Ishikawa (cell line): ENCODE data around the gene ACP7.

Experiments used
- CEBPB ChIP-seq: IDR thresholded peaks from 2 replicates; pipeline ENCODE4 v1.6.1; 2012
- CREB1 ChIP-seq: IDR thresholded peaks from 2 replicates; pipeline ENCODE4 v1.6.1; 2012; ENCODE audit warnings: low read depth
- EGR1 ChIP-seq: IDR thresholded peaks from 2 replicates; pipeline ENCODE4 v1.6.1; 2012
- EP300 ChIP-seq: IDR thresholded peaks from 2 replicates; pipeline ENCODE4 v1.6.1; 2012; ENCODE audit warnings: borderline replicate concordance
- FOXM1 ChIP-seq: IDR thresholded peaks from 2 replicates; pipeline ENCODE4 v1.6.1; 2012; ENCODE audit warnings: low read depth, borderline replicate concordance
- NFIC ChIP-seq: IDR thresholded peaks from 2 replicates; pipeline ENCODE4 v1.6.1; 2012
- RAD21 ChIP-seq: IDR thresholded peaks from 2 replicates; pipeline ENCODE4 v1.6.1; 2012; ENCODE audit warnings: low read depth
- TAF1 ChIP-seq: IDR thresholded peaks from 2 replicates; pipeline ENCODE4 v1.6.1; 2012; ENCODE audit warnings: low read depth, mild to moderate bottlenecking
- TCF12 ChIP-seq: IDR thresholded peaks from 2 replicates; pipeline ENCODE4 v1.6.1; 2012; ENCODE audit warnings: low read depth
- TEAD4 ChIP-seq: IDR thresholded peaks from 2 replicates; pipeline ENCODE4 v1.6.1; 2012
- YY1 ChIP-seq: IDR thresholded peaks from 2 replicates; pipeline ENCODE4 v1.6.1; 2012; ENCODE audit warnings: low read depth
- ZBTB7A ChIP-seq: IDR thresholded peaks from 2 replicates; pipeline ENCODE4 v1.6.1; 2012; ENCODE audit warnings: low read depth
- TF ChIP-seq, protein P1 (sequence below): IDR thresholded peaks from 2 replicates; pipeline ENCODE4 v1.6.1; 2012
- TF ChIP-seq, protein P2 (sequence below): IDR thresholded peaks from 2 replicates; pipeline ENCODE4 v1.6.1; 2012
- TF ChIP-seq, protein P3 (sequence below): IDR thresholded peaks from 2 replicates; pipeline ENCODE4 v1.6.1; 2012; ENCODE audit warnings: low read depth, mild to moderate bottlenecking

Gene ACP7

DNA sequence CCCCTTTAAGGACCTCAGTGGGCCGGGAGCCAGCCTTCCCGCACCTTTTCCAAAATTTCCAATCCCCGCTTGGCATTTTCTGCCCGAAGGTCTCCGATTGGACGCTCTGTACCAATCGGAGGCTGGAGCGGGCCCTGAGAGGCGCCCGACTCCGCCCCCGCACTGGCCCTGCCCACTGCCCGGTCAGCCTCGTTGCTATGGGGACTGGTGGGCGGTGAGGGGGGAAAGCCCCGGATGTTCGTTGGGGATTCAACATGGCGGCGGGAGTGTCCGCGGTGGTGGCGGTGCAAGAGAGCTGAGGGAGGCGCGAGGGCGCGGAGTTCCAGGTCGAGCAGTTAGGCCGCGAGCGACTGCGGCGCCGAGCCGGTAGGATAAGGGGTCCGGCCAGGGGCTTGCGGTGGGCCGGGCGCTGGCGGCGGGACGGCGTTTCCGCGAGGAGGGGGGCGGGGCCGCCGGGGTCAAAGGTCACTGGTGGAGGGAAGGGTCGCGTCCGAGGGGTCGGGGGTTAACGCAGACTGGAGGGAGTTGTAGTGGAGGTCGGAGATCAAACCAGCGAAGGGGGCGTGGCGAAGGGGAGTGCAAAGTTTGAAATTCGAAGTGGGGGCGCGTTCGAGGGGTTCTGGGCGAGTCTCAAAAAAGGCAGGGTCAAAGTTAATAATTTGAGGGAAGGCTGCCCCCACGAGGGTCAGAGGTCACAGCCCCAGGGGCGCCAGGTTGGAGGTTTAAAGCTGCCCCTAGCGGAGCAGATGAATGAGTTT lies 41.6 kb downstream of the ACP7 start, which contains the start of gene PAK4:
Gene PAK4, plus strand, starts transcription at position 233 of the 758 bp plus-strand sequence. CDS start 43,768 bp downstream, outside the sequence.
- TF ChIP-seq EP300 (no peak), EGR1 (peak; percentile 93), NFIC (peak; percentile 80), TAF1 (peak; percentile 95), TEAD4 (no peak), RAD21 (peak; percentile 11; the same call in 1 of the 2 replicates), FOXM1 (peak; percentile 94), YY1 (peak; percentile 94), CREB1 (no peak), ZBTB7A (peak; percentile 85)
- TF ChIP-seq, protein P1, sequence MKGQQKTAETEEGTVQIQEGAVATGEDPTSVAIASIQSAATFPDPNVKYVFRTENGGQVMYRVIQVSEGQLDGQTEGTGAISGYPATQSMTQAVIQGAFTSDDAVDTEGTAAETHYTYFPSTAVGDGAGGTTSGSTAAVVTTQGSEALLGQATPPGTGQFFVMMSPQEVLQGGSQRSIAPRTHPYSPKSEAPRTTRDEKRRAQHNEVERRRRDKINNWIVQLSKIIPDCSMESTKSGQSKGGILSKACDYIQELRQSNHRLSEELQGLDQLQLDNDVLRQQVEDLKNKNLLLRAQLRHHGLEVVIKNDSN = no peak
- TF ChIP-seq, protein P2, sequence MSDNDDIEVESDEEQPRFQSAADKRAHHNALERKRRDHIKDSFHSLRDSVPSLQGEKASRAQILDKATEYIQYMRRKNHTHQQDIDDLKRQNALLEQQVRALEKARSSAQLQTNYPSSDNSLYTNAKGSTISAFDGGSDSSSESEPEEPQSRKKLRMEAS = peak; percentile 56

DNA sequence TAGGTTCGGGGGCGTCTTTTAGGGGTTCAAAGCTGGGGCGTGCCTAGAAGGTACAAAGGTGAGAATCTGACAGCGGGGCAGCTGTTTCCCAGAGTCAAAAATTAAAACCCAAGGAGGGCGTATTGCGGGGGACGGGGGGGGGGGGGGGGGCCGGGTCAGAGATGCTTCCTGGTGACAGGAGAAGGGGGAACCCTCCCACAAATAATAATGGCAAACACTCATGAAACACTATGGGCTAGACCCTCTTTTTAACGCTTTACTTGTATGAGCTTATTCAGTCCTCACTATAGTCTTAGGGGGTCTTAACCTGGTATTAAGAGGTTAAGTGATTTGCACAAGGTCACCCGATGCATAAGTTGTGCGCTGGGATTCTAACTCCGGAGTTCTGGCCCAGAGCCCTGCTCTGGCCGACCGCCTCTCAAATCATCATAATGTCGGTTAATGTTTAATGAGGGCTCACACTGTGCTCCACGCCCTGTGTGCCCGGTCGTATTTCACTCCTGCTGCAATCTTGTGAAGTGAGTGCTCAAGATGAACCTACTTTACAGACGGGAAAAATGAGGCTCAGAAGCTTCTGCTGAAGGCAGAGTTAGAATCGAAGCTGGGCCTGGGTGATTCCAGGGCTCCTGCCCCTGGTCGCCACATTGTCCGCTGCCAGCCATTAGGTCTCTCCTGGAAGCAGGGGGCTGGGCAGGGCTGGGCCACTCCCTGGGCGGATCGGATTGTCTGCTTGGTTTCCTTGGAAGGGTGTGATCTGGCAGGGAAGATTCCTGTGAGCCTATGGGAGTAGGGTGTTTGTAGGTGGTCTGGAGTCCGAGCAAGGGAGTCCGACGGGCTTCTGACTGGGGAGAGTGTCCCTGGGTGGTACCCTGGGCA lies 42.4 kb downstream of the ACP7 start:
- TF ChIP-seq, protein P1 = no peak
- peak; percentile 83 for TF ChIP-seq NFIC
- no peak for TF ChIP-seq FOXM1
- peak; percentile 82 for TF ChIP-seq CEBPB
- TF ChIP-seq YY1 = no peak
- TF ChIP-seq TCF12 = peak; percentile 46; the same call in 1 of the 2 replicates
- TF ChIP-seq TEAD4 = peak; percentile 7; the same call in 1 of the 2 replicates

DNA sequence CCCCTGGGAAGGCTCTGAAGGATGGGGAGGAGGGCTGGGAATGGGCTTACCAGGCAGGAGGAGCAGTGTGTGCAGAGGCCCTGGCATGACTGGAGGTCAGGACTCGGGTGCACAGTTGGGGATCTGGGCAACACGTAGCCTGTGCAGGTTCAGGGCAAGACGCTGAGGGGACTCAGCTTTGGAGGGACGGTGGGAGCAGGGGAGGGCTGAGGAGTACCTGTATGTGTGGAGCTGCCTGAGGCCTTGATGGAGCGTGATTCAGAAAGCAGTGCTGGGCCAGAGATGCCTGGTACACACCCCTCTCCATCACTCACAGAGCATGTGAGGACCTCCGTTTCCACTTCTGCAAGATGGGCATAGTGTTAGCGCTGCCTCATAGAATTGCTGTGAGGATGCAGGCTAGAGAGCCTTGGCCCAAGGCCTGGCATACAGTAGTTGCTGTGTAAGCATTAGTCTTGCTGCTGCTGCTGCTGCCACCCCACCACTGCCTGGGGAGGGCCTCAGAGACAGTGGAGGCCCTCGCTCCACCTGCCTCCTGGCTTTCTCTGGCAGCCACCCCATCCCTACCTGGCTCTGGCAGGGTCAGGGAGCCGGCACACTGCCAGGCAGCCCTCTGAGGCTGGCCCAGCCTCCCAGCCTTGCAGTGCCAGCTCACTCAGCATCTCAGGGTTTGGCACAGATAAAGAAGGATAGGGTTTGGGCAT lies 43.8 kb downstream of the ACP7 start:
- TF ChIP-seq, protein P1 = no peak
- TF ChIP-seq YY1 (no peak), TEAD4 (no peak), ZBTB7A (no peak), TAF1 (no peak), CREB1 (no peak), EGR1 (no peak), RAD21 (no peak), CEBPB (no peak), TCF12 (no peak), FOXM1 (no peak), EP300 (no peak)
- TF ChIP-seq, protein P2 = no peak
- TF ChIP-seq, protein P3, sequence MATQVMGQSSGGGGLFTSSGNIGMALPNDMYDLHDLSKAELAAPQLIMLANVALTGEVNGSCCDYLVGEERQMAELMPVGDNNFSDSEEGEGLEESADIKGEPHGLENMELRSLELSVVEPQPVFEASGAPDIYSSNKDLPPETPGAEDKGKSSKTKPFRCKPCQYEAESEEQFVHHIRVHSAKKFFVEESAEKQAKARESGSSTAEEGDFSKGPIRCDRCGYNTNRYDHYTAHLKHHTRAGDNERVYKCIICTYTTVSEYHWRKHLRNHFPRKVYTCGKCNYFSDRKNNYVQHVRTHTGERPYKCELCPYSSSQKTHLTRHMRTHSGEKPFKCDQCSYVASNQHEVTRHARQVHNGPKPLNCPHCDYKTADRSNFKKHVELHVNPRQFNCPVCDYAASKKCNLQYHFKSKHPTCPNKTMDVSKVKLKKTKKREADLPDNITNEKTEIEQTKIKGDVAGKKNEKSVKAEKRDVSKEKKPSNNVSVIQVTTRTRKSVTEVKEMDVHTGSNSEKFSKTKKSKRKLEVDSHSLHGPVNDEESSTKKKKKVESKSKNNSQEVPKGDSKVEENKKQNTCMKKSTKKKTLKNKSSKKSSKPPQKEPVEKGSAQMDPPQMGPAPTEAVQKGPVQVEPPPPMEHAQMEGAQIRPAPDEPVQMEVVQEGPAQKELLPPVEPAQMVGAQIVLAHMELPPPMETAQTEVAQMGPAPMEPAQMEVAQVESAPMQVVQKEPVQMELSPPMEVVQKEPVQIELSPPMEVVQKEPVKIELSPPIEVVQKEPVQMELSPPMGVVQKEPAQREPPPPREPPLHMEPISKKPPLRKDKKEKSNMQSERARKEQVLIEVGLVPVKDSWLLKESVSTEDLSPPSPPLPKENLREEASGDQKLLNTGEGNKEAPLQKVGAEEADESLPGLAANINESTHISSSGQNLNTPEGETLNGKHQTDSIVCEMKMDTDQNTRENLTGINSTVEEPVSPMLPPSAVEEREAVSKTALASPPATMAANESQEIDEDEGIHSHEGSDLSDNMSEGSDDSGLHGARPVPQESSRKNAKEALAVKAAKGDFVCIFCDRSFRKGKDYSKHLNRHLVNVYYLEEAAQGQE = no peak

DNA sequence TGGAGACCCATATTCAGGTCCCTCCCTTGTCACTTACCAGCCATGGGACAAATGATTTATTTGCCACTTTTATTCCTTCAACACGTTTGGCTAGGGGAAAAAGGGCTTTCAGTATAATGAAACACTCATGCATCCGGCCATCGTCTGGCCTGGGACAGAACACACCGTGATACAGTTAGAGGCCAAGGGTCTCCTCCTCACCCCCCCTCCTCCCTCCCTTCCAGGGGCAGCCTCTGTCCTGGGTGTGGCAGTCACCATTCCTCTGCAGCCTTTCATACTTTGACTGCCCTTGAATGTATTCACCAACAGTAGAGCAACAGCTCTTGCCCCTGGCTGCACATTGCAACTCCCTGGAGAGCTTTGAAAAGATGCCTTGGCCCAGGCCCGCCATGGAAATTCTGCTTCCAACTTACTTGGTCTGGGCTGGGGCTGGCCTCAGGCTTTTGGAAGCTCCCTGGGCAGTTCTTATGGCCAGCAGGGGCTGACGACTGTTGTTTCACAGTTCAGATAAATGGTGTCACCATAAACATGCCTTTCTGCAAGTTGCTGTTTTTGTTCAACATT lies 44.4 kb downstream of the ACP7 start:
- TF ChIP-seq EP300 (no peak), TCF12 (no peak), CREB1 (no peak), EGR1 (no peak), YY1 (no peak), TEAD4 (no peak), TAF1 (no peak), NFIC (no peak), ZBTB7A (no peak)
- TF ChIP-seq, protein P3 = no peak
- TF ChIP-seq, protein P1 = no peak
